ENCODE results near the gene LMO3. TPM values are rescaled to one million over a fixed set of nuclear protein-coding genes. Genes with fewer than 3 reads are reported as not detected.

Gene LMO3
- total RNA-seq, 4 donors from 2014 or later, result 1.2 to 8.2 (median 3.8) TPM

- no peaks in the 10 kb centered on the region for H3K27me3 ChIP-seq
- DNase-seq (ENCODE audit: low spot score in 2 of 2), result no peak
- H3K4me1 ChIP-seq, result no peaks in the 10 kb centered on the region
- no peaks in the 10 kb centered on the region for H3K36me3 ChIP-seq
- WGBS, result 69% methylated on average over 2 of the region's 2 CpGs
- no peak overlapping the region for H3K4me3 ChIP-seq
- H3K9me3 ChIP-seq, result no peaks in the 10 kb centered on the region
- no peak overlapping the region for H3K27ac ChIP-seq
- TF ChIP-seq POLR2AphosphoS5 (IDR thresholded peaks at IDR 0.05) (no peak), POLR2A (IDR thresholded peaks at IDR 0.05) (no peak), CTCF (IDR thresholded peaks at IDR 0.05) (no peak), EP300 (IDR thresholded peaks at IDR 0.05) (no peak)
Measured at GRCh38 chr12:16509411-16509810, 96.6 kb downstream of the LMO3 start.

GRCh38 chr12:16506394-16506793 is 99.6 kb downstream of the LMO3 start:
- DNase-seq (ENCODE audit: low spot score in 2 of 2), result no peak
- H3K4me3 ChIP-seq, result no peak overlapping the region
- no peaks in the 10 kb centered on the region for H3K4me1 ChIP-seq
- no peak for TF ChIP-seq CTCF (IDR thresholded peaks at IDR 0.05)
- TF ChIP-seq POLR2A (IDR thresholded peaks at IDR 0.05), result no peak
- TF ChIP-seq EP300 (IDR thresholded peaks at IDR 0.05), result no peak
- no peak for TF ChIP-seq POLR2AphosphoS5 (IDR thresholded peaks at IDR 0.05)
- H3K27me3 ChIP-seq, result no peaks in the 10 kb centered on the region
- no peak overlapping the region for H3K27ac ChIP-seq
- H3K36me3 ChIP-seq, result no peaks in the 10 kb centered on the region
- H3K9me3 ChIP-seq, result no peaks in the 10 kb centered on the region

GRCh38 chr12:16504200-16504599 is 101.8 kb downstream of the LMO3 start:
- H3K36me3 ChIP-seq, result no peaks in the 10 kb centered on the region
- no peak overlapping the region for H3K27ac ChIP-seq
- no peaks in the 10 kb centered on the region for H3K4me1 ChIP-seq
- no peak for TF ChIP-seq CTCF (IDR thresholded peaks at IDR 0.05)
- TF ChIP-seq POLR2A (IDR thresholded peaks at IDR 0.05), result no peak
- no peaks in the 10 kb centered on the region for H3K27me3 ChIP-seq
- no peak for DNase-seq (ENCODE audit: low spot score in 2 of 2)
- no peaks in the 10 kb centered on the region for H3K9me3 ChIP-seq
- no peak overlapping the region for H3K4me3 ChIP-seq
- 50% methylated on average over 1 of the region's 1 CpG for WGBS

GRCh38 chr12:16499611-16500010 is 106.4 kb downstream of the LMO3 start:
- 78% methylated on average over 7 of the region's 7 CpGs for WGBS
- Histone ChIP-seq H3K9me3 (no peaks in the 10 kb centered on the region), H3K4me1 (no peaks in the 10 kb centered on the region), H3K27me3 (no peaks in the 10 kb centered on the region), H3K36me3 (no peaks in the 10 kb centered on the region), H3K27ac (no peak overlapping the region), H3K4me3 (no peak overlapping the region)
- no peak for DNase-seq (ENCODE audit: low spot score in 2 of 2)
- no peak for TF ChIP-seq CTCF (IDR thresholded peaks at IDR 0.05)
- no peak for TF ChIP-seq POLR2A (IDR thresholded peaks at IDR 0.05)
- no peak for TF ChIP-seq POLR2AphosphoS5 (IDR thresholded peaks at IDR 0.05)
- no peak for TF ChIP-seq EP300 (IDR thresholded peaks at IDR 0.05)
